ENCODE results near the gene DPY19L3.
"Not testable (repeated sequence)": the region's sequence is repeated elsewhere in the genome, so short reads cannot be mapped to it uniquely, and the experiment has no call there.

The DPY19L3 gene, protein sequence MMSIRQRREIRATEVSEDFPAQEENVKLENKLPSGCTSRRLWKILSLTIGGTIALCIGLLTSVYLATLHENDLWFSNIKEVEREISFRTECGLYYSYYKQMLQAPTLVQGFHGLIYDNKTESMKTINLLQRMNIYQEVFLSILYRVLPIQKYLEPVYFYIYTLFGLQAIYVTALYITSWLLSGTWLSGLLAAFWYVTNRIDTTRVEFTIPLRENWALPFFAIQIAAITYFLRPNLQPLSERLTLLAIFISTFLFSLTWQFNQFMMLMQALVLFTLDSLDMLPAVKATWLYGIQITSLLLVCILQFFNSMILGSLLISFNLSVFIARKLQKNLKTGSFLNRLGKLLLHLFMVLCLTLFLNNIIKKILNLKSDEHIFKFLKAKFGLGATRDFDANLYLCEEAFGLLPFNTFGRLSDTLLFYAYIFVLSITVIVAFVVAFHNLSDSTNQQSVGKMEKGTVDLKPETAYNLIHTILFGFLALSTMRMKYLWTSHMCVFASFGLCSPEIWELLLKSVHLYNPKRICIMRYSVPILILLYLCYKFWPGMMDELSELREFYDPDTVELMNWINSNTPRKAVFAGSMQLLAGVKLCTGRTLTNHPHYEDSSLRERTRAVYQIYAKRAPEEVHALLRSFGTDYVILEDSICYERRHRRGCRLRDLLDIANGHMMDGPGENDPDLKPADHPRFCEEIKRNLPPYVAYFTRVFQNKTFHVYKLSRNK

DNA sequence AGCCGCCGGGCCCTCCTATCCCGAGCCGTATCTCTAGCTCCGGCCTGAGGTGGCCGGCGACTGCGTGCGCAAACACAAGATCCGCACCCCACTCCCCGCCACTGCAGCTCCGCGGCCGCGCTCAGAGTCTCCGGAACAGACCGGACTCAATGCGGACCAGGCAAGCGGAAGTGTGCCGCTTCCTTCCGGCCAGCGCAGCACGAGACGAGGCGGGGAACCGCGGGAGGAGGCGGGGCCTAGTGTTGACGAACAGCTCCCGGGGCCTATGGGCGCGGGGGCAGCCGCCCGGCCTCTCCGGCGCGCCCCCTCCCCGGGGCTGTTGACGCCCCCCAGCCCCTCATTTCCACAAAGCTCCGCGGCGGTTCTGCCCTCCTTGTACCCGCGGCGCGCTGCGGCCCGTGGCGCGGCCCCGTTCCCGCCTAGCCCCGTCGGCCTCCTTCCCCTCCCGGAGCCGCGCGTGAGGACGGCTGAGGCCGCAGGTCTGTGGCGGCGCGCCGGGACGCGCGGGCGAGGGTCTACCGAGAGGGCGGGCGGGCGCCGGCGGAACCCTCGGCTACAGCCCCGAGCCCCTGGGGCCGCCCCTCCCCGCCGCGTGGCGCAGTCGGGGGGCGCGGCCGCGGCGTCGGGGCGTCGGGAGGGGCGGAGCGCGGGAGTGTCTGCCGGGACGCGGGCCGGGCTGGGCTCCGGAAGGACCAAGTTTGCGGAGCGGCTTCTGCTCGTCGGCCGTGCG is at the start of gene DPY19L3:
TSS of gene DPY19L3 (plus strand) at position 340 of the 730 bp plus-strand sequence. CDS start 2,484 bp downstream, outside the sequence.
- DNase-seq (ENCODE audit: low spot score), result peak; percentile 96
- peak; percentile 81 for FAIRE-seq

DNA sequence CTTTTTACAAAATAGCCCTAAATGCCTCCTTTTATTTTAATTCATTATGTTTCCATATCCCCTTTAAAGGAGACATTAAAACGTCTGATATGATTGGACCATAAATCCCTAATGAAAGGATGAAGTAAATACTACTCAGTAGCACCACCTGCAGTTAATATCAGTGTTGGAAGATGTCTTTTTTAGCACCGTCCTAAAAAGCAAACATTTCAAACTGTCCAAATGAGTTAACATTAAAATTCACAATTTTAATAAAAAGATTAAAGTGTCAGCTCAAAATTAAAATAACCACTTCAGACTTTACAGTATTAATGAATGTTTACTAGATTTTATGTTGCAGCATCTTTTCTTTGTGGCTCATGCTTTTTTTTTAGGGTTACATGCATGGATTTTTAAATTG is 47.9 kb upstream of the DPY19L3 start:
- no peak for FAIRE-seq
- no peak for DNase-seq (ENCODE audit: low spot score)

DNA sequence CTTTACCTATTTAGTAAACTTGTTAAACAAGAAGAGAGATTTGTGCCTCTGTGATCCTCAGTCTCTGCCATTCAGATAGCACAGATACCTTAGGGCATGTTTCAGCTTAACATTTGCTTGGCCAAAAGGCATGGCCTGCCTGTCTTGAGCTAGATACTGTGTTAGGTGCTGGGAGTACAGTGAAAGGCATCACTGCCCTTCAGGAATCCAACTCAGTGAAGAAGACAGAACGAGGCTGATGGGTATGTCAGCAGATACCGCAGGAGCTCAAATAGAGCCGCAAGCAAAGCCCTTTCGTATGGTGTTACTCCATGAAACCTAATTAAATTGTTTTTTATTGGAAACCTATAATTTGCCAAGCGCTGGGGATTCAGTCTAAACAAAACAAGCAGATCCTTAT is 47.2 kb upstream of the DPY19L3 start:
- DNase-seq (ENCODE audit: low spot score) (no peak), FAIRE-seq (no peak)

DNA sequence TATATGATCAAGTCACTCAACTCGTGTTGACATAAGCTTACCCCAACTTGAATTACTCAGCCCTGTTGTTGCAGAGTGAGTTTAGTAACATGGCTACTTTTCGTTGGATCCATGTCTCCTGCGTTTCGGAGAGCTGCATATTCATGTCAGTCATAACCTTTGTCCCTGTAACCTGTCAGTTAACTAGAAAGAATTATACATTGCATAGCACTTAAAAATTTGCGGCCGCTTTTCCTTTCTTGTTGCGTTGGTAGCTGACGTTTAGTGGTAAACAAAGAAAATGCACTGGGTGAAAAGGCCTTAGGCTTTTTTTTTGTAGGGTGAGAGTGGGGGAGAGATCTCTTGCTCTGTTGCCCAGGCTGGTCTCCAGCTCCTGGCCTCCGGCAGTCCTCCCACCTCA is 46.0 kb upstream of the DPY19L3 start:
- DNase-seq (ENCODE audit: low spot score) (no peak), FAIRE-seq (no peak)

DNA sequence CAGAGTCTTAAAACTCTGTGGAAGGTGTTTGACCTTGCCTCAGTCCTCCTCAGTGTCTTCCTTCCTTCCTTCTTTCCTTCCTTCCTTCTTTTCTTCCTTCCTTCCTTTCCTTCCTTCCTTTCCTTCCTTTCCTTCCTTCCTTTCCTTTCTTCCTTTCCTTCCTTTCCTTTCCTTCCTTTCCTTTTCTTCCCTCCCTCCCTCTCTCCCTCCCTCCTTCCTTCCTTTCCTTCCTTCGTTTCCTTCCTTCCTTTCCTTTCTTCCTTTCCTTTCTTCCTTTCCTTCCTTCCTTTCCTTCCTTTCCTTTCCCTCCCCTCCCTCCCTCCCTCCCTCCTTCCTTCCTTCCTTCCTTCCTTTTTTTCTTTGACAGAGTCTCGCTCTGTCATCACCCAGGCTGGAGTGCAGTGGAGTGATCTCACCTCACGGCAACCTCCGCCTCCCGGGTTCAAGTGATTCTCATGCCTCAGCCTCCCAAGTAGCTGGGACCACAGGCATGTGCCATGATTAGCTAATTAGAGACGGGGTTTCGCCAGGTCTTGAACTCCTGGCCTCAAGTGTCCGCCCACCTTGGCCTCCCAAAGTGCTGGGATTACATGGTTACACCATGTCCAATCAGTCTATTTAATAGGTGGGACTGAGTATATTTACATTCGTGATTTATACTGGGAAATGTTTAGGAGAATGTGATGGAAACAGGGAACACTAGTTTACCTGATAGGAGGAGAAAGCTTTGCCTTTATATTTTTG is 43.8 kb upstream of the DPY19L3 start:
- FAIRE-seq, result no peak
- DNase-seq (ENCODE audit: low spot score), result no peak

DNA sequence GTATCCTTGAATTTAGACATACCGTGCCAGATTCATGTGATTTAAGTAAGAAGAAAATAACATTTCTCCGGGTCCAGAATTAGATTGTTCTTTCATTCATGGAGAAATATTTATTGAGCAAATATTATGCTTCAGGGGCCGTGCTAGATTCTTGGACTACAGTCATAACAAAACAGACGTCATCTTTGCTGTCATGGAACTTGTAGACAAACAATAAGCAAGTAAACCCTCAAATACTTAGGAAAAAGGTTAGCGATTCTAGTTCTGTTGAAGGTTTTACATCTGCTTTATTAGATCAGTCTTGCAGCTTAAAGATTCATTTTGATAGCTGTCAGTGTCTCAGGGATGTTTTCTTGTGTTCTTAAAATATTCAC is 43.3 kb upstream of the DPY19L3 start:
- DNase-seq (ENCODE audit: low spot score) (no peak), FAIRE-seq (no peak)

DNA sequence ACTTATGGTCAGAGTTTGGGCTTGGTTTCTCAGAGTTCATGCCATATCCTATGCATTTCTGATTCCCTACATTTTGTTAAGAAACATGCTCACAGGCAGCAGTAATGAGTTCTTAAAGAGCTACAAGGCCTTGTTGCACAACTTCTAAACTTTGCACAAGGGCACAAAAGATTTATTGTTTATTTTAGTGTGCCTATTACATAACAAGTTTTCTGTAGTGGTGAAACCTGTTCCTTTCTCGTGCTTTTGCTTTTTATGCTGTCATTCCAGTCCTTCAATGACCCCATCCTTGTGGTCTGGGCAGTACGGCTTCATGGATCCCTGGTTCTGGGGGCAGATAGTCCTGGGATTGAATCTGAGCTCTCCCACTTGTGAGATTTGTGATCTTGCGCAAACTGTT is 42.4 kb upstream of the DPY19L3 start:
- FAIRE-seq (no peak), DNase-seq (ENCODE audit: low spot score) (no peak)

DNA sequence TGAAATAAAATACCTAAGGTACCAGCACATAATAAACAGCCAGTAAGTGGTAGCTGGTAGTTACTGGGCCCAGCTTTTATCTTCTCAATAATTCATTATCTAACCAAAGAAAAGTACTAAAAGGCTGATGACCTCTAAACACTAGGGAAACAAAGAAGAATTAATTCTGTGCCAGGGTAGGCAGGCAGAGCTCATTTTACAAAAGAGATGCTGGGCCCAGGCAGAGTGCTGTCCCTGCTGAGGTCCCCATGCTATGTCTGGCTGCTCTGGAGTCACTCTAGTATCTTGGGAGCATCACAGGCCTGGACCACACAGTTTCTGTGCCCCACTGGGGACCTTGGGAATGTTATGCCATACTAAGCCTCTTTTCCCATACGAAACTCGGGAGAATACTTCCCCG is 41.9 kb upstream of the DPY19L3 start:
- FAIRE-seq (no peak), DNase-seq (ENCODE audit: low spot score) (no peak)

DNA sequence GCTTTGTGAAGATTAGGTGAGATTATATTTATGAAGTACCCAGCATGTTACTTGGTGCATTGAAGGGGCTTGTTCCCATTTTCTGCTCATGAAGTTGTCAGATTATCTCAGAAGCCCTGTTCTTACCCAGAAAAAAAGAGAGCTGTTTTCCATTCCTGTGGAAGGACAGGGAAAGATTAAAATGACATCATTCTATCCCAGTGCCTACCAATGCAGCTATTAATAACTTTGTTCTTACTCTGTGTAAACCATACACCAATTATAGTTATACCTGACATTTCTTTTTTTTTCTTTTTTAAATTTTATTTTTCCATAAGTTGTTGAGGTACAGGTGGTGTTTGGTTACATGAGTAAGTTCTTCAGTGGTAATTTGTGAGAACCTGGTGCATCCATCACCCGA is 41.5 kb upstream of the DPY19L3 start:
- FAIRE-seq, result no peak
- no peak for DNase-seq (ENCODE audit: low spot score)

DNA sequence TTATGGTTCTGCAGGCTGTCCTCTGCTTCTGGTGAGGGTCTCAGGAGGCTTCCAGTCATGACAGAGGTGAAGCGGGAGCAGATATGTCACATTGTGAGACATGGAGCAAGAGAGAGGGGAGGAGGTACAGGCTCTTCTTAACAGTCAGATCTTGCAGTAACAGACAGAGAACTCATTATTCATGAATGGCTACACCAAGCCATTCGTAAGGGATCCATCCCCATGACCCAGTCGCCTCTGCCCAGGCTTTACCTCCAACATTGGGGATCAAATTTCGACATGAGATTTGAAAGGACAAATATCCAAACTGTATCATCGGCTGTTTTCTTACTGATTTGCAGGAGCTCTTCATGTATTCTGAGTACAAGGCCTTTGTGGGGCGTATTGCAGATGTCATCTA is 38.5 kb upstream of the DPY19L3 start:
- DNase-seq (ENCODE audit: low spot score) (no peak), FAIRE-seq (no peak)

DNA sequence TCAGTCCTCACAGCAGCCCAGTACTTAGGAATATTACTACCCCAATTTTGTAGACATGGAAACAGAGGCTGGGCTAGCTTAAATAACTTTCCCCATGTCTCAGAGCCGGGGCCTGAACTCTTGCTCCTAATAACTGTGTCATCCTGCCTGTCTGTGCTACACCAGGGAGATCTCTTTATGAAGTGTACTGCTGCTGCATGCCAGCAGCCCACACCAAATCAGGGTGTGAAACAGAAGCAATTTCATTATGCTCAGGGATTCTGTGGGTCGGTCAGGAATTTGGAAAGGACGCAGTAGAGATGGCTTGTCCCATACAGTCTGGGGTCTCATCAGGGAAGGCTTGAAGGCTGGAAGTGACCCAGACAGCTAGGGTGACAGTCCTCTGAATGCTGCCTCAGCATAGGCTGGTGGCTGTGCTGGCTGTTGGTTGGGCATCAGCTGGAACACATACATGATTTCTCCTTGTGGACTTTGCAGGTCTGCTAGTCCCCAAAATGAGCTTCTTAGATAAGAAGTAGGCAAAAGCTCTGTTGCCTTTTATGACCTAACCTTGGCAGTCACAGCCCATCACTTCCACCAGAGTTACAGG is 37.5 kb upstream of the DPY19L3 start:
- DNase-seq (ENCODE audit: low spot score), result no peak
- FAIRE-seq, result no peak

DNA sequence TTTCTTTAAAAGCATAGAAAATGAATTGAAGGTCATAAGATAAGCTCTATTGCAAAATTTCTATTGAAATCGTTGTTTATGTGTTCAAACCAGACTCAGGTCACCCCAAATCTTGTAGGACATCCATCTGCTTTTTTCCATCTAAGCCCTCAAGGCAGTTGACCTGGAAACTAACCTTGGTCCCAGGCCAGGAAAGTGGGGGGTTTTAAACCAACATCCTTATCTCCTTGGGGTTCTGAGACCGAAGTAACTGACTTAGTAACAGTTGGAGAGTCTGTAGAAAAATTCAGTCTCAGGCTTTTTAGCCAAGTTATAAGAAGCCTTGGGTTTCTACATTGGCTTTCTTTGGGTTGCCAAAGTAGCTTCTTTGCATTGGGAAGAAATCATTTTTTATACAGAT is 36.8 kb upstream of the DPY19L3 start:
- no peak for DNase-seq (ENCODE audit: low spot score)
- FAIRE-seq, result no peak

DNA sequence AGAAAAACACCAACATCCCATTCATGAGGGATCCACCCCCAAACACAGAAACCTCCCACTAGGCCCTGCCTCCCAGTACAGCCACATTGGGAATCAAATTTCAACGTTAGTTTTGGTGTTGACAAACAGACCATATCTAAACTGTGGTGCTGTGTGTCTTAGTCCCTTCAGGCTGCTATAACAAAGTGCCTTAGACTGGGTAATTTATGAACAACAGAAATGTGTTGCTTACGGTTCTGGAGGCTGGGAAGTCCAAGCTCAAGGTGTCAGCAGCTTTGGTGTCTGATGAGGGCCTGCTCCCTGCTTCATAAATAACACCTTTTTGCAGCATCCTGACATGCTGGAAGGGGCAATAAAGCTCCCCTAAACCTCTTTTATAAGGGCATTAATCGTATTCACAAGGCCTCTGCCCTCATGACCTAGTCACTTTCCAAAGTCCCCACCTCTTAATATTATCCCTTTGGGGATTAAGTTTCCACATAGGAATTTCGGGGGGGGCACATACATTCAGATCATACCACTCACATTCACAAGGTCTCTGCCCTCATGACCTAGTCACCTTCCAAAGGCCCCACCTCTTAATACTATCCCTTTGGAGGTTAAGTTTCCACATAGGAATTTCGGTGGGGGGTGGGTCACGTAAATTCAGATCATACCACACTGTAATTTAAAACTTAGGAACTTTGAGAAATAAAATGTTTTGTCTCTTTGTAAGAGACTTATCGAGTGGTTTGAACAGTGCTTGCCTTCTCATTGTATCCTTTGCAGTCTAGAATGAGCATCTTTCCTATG is 32.6 kb upstream of the DPY19L3 start:
- FAIRE-seq (no peak), DNase-seq (ENCODE audit: low spot score) (no peak)

DNA sequence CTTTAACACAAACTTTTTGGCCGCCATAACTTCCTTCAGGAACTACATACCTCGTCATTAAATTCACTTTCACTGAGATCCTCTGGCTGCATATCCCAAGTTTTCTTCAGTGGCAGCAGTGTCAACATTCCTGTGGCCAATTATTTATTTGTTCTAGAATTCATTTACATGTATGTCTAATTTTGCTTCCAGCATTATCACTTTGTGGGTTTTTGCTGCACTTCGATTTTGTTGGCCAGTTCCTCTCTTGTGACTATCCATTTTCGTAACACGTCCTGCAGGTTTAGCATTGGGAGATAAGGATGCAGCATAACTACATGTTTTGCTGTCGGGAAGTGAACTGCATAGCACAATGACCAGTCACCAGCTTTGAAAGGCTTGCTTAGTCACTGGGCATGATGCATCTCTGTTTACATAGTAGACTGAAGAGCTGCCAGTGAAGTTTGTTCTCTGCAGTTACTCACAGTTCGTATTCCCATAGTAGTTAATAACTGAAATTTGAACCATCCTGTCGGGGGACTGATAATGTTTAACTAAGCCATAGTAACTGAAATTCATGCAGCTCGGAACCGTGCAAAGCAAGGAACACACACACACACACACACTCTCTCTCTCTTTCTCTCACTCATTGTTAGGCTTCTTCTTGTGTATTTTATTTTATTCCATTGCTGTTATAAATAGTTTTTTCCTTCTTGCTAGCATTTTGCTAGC is 31.8 kb upstream of the DPY19L3 start:
- FAIRE-seq (peak; percentile 62), DNase-seq (ENCODE audit: low spot score) (peak; percentile 82)

DNA sequence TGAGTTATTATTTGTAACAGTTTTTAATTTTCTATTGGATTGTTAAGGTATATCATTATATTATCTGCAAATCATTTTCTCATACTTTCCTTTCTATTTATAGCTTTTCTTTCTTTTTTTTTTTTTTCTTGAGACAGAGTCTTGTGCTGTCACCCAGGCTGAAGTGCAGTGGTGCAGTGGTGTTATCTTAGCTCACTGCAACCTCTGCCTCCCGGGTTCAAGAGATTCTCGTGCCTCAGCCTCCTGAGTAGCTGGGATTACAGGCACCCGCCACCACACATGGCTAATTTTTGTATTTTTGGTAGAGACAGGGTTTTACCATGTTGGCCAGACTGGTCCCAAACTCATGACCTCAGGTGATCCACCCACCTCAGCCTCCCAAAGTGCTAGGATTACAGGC is 31.2 kb upstream of the DPY19L3 start:
- not testable (repeated sequence) for FAIRE-seq; DNase-seq (ENCODE audit: low spot score)

DNA sequence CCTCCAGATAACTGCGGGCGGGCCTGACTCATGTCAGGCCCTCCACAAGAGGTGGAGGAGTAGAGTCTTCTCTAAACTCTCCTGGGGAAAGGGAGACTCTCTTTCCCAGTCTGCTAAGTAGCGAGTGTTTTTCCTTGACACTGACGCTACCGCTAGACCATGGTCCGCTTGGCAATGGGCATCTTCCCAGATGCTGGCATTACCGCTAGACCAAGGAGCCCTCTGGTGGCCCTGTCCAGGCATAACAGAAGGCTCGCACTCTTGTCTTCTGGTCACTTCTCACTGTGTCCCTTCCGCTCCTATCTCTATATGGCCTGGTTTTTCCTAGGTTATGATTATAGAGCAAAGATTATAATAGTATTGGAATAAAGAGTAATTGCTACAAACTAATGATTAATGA is 28.5 kb upstream of the DPY19L3 start:
- DNase-seq (ENCODE audit: low spot score); FAIRE-seq: not testable (repeated sequence)

DNA sequence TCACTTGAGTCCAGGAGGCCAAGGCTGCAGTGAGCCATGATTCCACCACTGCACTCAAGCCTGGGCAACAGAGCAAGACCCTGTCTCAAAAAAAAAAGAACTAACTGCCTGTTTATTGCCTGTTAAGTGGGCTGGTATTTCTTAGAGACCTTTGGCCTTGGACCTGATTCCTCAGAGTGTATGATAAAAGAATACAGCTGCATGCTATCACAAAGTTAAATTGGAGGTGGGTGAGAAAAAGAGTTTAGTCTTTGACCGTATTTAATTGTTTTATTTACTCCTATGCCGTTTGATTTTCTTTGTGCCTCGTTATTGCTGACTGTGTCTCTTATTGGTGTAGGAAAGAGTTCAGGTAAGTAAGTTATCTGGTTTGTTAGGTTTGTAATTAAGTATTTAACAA is 25.3 kb upstream of the DPY19L3 start:
- no peak for FAIRE-seq

DNA sequence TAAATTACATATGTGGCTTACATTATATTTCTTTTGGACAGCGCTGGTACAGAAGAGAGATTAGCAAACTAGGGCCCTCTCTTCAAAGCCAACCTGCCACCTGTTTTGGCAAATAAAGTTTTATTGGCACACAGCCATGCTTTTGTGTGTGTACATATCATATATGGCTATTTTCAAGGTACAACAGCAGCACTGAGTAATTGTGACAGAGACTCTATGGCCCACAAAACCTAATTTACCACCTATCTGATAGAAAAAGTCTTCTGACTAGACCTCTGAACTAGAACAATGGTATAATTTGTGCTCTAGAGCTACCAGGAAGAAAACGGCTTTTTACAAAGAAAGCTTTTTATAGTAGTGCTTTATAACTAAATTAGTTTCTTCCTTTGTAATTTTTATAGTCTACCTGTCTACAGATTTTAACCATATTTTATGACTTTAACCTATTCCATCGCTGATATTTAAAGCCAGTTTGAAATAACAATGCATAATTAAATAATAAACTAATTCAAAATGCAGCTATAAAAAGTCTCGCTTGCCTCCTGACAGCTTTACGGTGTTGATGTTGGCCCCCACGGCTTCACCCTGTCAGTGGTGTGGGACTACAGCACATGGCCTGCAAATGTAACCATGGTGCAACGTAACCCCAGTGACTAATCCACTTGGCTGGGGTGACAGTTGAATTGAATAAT is 17.7 kb upstream of the DPY19L3 start:
- DNase-seq (ENCODE audit: low spot score) (no peak), FAIRE-seq (no peak)

More for the DNA sequence above, 25.3 kb upstream of the DPY19L3 start:
- DNase-seq (ENCODE audit: low spot score), result no peak

DNA sequence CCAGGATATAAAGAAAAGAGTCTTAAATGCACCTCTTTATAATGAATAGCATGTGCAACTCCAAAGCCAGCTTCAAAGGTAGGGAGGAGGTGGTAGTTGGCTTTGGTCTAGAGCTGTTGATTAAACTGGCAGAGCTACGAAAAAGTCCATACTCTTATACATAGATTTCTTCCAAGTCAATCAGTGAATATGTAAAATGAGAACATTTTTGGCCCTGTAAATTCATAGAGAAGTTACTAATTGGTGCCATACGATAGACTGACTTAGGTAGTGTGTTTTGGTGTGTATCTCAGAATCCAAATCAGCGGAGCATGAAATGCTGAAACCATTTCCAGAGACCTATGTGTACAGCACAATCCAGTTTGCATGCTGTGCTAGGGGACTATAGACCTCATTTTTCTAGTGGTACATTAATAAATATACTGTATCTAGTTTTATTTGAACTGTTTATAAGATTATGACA is 17.1 kb upstream of the DPY19L3 start:
- no peak for FAIRE-seq
- DNase-seq (ENCODE audit: low spot score), result no peak

All from urothelium cell line (cell line).